ENCODE results near the gene CEBPG.

Gene CEBPG

GRCh38 chr19:33350538-33351309 lies 22.8 kb upstream of the CEBPG start:
- no peak for DNase-seq (ENCODE audit: low spot score)

GRCh38 chr19:33355535-33355934 lies 18.0 kb upstream of the CEBPG start:
- no peak for DNase-seq (ENCODE audit: low spot score)

GRCh38 chr19:33357556-33357955 lies 16.0 kb upstream of the CEBPG start:
- no peak for DNase-seq (ENCODE audit: low spot score)

DNA sequence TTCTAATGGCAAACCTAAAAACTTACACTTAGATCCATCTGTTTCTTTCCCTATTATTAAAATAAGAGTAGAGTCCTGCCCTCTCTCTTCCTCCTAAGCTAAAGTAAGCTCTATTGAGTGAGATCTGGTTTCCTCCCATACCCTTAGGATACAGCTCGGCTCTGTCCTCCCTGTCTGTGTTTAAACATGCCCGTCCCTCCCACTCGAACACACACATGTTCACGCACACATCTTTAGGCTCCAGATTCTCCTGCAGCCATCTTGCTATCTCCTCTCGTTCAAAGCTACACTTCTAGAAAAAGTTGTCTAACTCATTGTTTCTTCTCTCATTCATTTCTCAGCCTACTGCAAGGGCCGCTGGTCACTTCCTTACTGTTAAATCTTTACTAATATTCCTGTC lies 15.1 kb upstream of the CEBPG start:
- DNase-seq (ENCODE audit: low spot score) = no peak

GRCh38 chr19:33359581-33359980 lies 13.9 kb upstream of the CEBPG start:
- no peak for DNase-seq (ENCODE audit: low spot score)

GRCh38 chr19:33362508-33363228 lies 10.8 kb upstream of the CEBPG start:
- DNase-seq (ENCODE audit: low spot score) = no peak

- DNase-seq (ENCODE audit: low spot score) = no peak
These were observed 10.0 kb upstream of the CEBPG start for GRCh38 chr19:33363476-33363875.

- DNase-seq (ENCODE audit: low spot score) = no peak
These were observed 7.8 kb upstream of the CEBPG start for GRCh38 chr19:33365691-33366090.

DNA sequence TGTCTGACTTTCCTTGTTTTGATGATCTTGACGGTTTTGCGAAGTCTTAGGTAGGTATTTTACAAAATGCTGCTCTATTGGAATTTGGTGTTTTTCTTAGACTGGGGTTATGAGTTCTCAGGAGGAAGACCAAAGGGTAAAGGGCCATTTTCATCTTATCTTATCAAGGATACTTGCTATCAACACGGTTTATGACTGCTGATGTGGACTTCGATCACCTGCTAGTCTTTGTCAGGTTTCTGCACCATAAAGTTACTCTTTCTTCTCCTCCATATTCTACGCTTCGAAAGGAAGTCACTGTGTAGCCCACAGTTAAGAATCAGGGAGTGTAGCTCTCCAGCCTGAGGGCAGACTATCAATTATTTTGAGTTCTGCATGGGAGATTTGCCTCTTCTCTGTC lies 7.4 kb upstream of the CEBPG start:
- DNase-seq (ENCODE audit: low spot score) = no peak

DNA sequence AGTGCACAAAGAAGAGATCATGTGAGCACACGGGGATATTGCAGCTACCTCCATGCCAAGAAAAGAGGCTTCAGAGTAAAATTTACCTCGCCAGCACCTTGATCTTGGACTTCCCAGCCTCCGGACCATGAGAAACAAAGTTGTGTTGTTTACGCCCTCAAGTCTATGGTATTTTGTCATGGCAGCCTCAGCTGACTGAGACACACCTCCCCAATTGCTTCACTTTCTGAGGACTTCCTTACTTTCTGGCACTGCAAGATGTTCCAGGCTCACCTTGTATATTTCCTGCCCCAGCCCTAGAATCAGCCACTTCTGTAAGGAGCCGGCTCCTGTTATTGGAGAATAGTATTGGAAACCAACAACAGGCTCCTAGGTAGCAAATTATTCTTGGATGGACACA lies 6.6 kb upstream of the CEBPG start:
- no peak for DNase-seq (ENCODE audit: low spot score)

DNA sequence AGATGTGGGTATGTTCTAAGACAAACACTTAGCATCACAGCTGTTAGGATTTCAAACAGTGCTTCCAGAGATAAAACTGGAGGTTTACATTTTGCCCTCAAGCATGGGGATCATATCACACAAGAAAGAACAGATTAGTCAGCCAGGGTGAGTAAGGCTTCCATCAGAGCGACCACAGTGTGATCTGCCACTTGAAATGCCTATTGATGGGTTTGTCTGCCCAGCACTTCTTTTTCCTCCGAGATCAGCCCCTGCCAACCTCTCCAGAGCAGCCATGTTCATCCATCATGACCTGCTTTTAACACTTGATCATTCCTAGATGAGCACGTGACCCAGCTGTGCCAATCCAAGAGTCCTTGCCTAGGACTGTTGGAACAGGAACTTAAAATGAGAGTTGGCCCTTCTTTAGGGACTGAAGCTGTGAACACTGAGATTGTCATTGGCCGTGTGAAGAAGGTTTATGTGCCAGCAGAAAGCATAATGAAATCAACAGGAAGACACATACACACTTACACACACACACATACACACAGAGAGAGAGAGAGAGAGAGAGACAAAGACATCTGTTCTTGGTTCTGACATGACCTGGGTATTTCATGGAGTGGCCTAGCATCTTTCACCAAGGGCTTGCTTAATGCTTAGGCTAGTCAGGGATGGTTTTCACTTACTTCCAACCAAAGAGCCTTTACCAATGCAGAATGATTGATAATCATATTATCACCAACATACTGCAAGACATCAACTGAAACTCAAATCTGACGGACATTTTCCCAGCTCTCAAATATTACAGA lies 5.2 kb upstream of the CEBPG start:
- no peak for DNase-seq (ENCODE audit: low spot score)

DNA sequence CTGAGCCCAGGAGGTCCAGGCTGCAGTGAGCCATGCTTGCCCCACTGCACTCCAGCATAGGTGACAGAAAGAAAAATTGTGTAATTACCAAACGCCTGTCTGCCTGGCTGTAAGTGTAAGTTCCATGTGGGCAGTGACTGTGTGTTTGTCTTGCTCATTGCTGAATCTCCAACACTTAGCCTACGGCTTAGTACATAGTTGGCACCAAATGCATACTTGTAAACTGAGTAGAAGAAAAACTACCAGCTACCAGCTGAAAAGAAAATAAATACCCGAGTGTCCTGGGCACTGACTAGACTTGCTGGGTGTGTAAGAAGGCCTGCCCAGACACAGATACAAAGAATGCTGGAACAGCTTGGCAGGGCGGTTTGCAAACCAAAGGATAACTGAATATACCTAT lies 2.7 kb upstream of the CEBPG start:
- no peak for DNase-seq (ENCODE audit: low spot score)

DNA sequence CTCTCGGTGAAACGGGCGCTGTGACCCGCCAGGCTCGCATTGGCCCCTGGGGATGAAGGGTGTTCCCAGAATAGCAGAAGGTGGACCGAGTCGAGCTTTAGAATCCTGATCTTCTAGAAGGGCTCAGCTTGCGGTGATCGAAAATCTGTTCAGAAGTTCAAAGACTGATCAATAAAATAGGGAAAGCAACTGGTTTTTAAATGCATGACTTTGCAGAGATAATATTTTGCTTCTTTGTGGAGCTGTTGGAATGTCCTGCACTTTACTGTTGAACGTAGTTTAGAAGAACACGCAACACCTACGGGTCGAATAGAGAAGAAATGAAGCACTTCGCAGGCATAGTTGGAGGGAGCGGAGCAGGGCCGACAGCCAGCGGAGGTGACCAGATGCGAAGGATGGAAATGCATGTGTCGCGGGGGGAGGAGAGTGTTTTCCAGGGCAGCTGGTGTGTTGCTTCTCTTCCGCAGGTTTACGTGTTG lies 766 bp downstream of the CEBPG start:
- DNase-seq (ENCODE audit: low spot score) = no peak

GRCh38 chr19:33375156-33375836 lies 1.8 kb downstream of the CEBPG start:
- no peak for DNase-seq (ENCODE audit: low spot score)

DNA sequence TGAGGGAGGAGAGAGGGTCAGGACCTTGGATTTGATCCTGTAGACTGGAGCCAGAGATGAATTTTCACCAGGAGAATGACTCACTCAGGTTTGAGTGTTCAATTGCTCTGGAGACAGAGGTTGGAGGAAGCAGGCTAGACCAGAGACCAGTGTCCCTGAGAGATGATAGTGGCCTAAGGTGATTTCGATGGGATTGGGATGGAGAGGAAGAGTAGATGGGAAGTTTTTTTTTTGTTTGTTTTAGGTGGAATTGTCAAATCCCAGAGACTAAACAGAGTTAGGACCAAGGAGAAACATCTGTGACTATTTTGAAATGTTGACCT lies 2.3 kb downstream of the CEBPG start:
- DNase-seq (ENCODE audit: low spot score) = no peak

- DNase-seq (ENCODE audit: low spot score) = no peak
These were observed 2.9 kb downstream of the CEBPG start for GRCh38 chr19:33376423-33376822.

DNA sequence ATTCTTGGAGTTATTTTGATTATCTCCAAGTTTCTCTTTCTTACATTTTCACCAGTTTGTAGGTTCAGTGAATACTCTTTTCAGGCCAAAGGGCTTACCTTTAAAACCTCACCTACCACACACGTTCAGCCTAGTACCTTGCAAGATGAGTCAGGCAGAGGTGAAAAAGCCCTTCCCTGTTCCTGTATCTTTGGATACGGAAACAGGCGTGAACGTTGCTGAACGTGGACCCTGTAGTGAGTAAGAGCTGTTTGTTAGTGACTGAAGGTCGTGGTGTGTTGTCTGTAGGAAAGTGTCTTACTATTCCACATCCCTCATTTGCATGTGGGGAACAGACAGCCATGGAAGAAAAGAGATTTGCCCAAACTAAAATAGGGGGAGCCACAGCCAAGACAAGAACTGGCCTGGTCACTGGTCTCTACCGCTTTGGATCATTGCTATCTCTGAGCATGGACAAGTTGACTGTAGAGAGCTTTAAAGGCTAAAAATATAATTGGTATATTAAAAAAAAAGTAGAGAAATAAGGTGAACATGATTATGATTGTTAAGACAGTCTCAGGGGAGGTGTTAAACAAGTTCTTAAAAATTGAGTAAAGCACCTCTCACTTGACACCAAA lies 3.5 kb downstream of the CEBPG start:
- no peak for DNase-seq (ENCODE audit: low spot score)

- no peak for DNase-seq (ENCODE audit: low spot score)
These were observed 4.3 kb downstream of the CEBPG start for GRCh38 chr19:33377586-33378475.

GRCh38 chr19:33379151-33379829 lies 5.8 kb downstream of the CEBPG start:
- DNase-seq (ENCODE audit: low spot score) = no peak

DNA sequence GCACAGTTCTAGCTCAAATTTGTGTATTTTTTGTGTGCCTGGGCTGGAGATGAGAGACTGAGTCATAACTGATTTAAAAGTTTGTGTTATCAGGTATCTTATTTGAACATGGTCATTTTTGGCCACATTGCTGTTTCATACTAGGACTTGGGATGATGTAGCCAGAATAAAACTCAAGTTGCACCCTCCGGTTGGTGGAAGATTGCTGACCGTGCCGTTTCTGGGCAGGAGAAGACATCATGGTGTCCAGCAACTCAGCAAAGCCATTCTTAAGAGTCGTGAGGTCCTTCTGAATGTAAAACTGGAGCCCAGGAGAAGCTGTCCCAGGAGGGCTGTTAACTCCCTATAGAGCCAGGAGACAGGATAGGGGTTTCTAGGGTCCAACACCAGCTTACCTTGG lies 7.6 kb downstream of the CEBPG start:
- DNase-seq (ENCODE audit: low spot score) = no peak

Data from germinal center (tissue), 1 donor.